ENCODE results near the gene UBL5.
A peak's percentile ranks its signal among the peaks of the same experiment; 100 is the strongest.

The UBL5 gene

GRCh38 chr19:9834307-9834725, 6.6 kb downstream of the UBL5 start:
- H3K9ac ChIP-seq (ENCODE audit: low read length), result peak overlapping the region; percentile 36
- no peak overlapping the region for H2AK5ac ChIP-seq (ENCODE audit: low read length)
- no peak overlapping the region for H3K18ac ChIP-seq (ENCODE audit: low read length)
- no peaks in the 10 kb centered on the region for H3K27me3 ChIP-seq (ENCODE audit: insufficient read depth, low read length, poor library complexity)
- no peak overlapping the region for H3K4me3 ChIP-seq (ENCODE audit: low read length)
- no peak overlapping the region for H2BK5ac ChIP-seq (ENCODE audit: low read length)
- H3K79me1 ChIP-seq (ENCODE audit: low read length), result peaks cover 15% of the 10 kb centered on the region
- H4K8ac ChIP-seq (ENCODE audit: low read depth, low read length), result no peak overlapping the region
- H3K4me1 ChIP-seq (ENCODE audit: control insufficient read depth, low read depth, low read length), result no peaks in the 10 kb centered on the region
- peaks cover 15% of the 10 kb centered on the region for H3K79me2 ChIP-seq (ENCODE audit: control insufficient read depth, insufficient read depth, low read length)
- H3K36me3 ChIP-seq (ENCODE audit: control insufficient read depth, insufficient read depth, low read length), result peaks cover 5% of the 10 kb centered on the region
- H2BK15ac ChIP-seq (replicated peaks; ENCODE audit: low read depth), result no peak overlapping the region
- H3K4me2 ChIP-seq (ENCODE audit: low read length), result peak overlapping the region; percentile 50
- no peak overlapping the region for H3K23ac ChIP-seq (ENCODE audit: low read length)
- H4K5ac ChIP-seq (ENCODE audit: low read length), result no peak overlapping the region
- no CpG with 5 or more reads among the region's 6 CpGs for WGBS (ENCODE audit: extremely low coverage, insufficient coverage, low lambda C conversion rate)
- peak overlapping the region; percentile 79 for H3K56ac ChIP-seq (ENCODE audit: low read length)
- DNase-seq, result no peak
- H3K4ac ChIP-seq (ENCODE audit: low read depth, low read length), result no peak overlapping the region
- no peak overlapping the region for H2BK120ac ChIP-seq (ENCODE audit: low read depth, low read length)
- H3K27ac ChIP-seq (ENCODE audit: low read depth, low read length), result no peak overlapping the region

- no peak within 1 kb of the TSS for H4K5ac ChIP-seq (ENCODE audit: low read length)
Measured at GRCh38 chr19:9834726-9835506, 7.2 kb downstream of the UBL5 start, which contains the start of gene PIN1. Gene PIN1, plus strand, starts transcription at chr19:9835318. Its CDS starts 27 bp downstream, at chr19:9835345.

GRCh38 chr19:9835507-9835949, 7.8 kb downstream of the UBL5 start:
- peak overlapping the region; percentile 89 for H3K18ac ChIP-seq (ENCODE audit: low read length)
- H2BK5ac ChIP-seq (ENCODE audit: low read length), result no peak overlapping the region
- H3K4me1 ChIP-seq (ENCODE audit: control insufficient read depth, low read depth, low read length), result no peaks in the 10 kb centered on the region
- H3K27me3 ChIP-seq (ENCODE audit: insufficient read depth, low read length, poor library complexity), result no peaks in the 10 kb centered on the region
- peak overlapping the region; percentile 74 for H3K4ac ChIP-seq (ENCODE audit: low read depth, low read length)
- no peak overlapping the region for H4K5ac ChIP-seq (ENCODE audit: low read length)
- peak overlapping the region; percentile 84 for H3K9ac ChIP-seq (ENCODE audit: low read length)
- no peak overlapping the region for H2AK5ac ChIP-seq (ENCODE audit: low read length)
- peak overlapping the region; percentile 92 for H3K4me3 ChIP-seq (ENCODE audit: low read length)
- WGBS (ENCODE audit: extremely low coverage, insufficient coverage, low lambda C conversion rate), result no CpG with 5 or more reads among the region's 28 CpGs
- no peak overlapping the region for H3K27ac ChIP-seq (ENCODE audit: low read depth, low read length)
- peak overlapping the region; percentile 77 for H4K8ac ChIP-seq (ENCODE audit: low read depth, low read length)
- peak overlapping the region; percentile 89 for H3K56ac ChIP-seq (ENCODE audit: low read length)
- peaks cover 1% of the 10 kb centered on the region for H3K36me3 ChIP-seq (ENCODE audit: control insufficient read depth, insufficient read depth, low read length)
- H3K79me1 ChIP-seq (ENCODE audit: low read length), result peaks cover 10% of the 10 kb centered on the region
- H3K23ac ChIP-seq (ENCODE audit: low read length), result no peak overlapping the region
- H3K79me2 ChIP-seq (ENCODE audit: control insufficient read depth, insufficient read depth, low read length), result peaks cover 9% of the 10 kb centered on the region
- DNase-seq, result no peak
- no peak overlapping the region for H2BK120ac ChIP-seq (ENCODE audit: low read depth, low read length)
- H3K4me2 ChIP-seq (ENCODE audit: low read length), result peak overlapping the region; percentile 92
- H2BK15ac ChIP-seq (replicated peaks; ENCODE audit: low read depth), result no peak overlapping the region

More at GRCh38 chr19:9834726-9835506, 7.2 kb downstream of the UBL5 start, which contains the start of gene PIN1:
- Histone ChIP-seq H3K23ac (ENCODE audit: low read length) (no peak within 1 kb of the TSS), H3K56ac (ENCODE audit: low read length) (peak within 1 kb of the TSS; percentile 89), H3K79me1 (ENCODE audit: low read length) (peaks cover 14% of the 10 kb centered on the region), H3K79me2 (ENCODE audit: control insufficient read depth, insufficient read depth, low read length) (peaks cover 12% of the 10 kb centered on the region), H3K18ac (ENCODE audit: low read length) (peak within 1 kb of the TSS; percentile 89), H3K36me3 (ENCODE audit: control insufficient read depth, insufficient read depth, low read length) (peaks cover 5% of the 10 kb centered on the region), H2AK5ac (ENCODE audit: low read length) (no peak within 1 kb of the TSS), H3K9ac (ENCODE audit: low read length) (peak within 1 kb of the TSS; percentile 84), H3K27me3 (ENCODE audit: insufficient read depth, low read length, poor library complexity) (no peaks in the 10 kb centered on the region), H3K4ac (ENCODE audit: low read depth, low read length) (peak within 1 kb of the TSS; percentile 74), H4K8ac (ENCODE audit: low read depth, low read length) (peak within 1 kb of the TSS; percentile 77), H3K4me3 (ENCODE audit: low read length) (peak within 1 kb of the TSS; percentile 92), H2BK120ac (ENCODE audit: low read depth, low read length) (no peak within 1 kb of the TSS), H3K4me2 (ENCODE audit: low read length) (peak within 1 kb of the TSS; percentile 92), H3K4me1 (ENCODE audit: control insufficient read depth, low read depth, low read length) (no peaks in the 10 kb centered on the region), H2BK5ac (ENCODE audit: low read length) (no peak within 1 kb of the TSS), H3K27ac (ENCODE audit: low read depth, low read length) (no peak within 1 kb of the TSS), H2BK15ac (replicated peaks; ENCODE audit: low read depth) (no peak within 1 kb of the TSS)
- no CpG with 5 or more reads among the region's 73 CpGs for WGBS (ENCODE audit: extremely low coverage, insufficient coverage, low lambda C conversion rate)
- peak; percentile 99 for DNase-seq

GRCh38 chr19:9836021-9836420, 8.3 kb downstream of the UBL5 start:
- H3K27ac ChIP-seq (ENCODE audit: low read depth, low read length), result no peak overlapping the region
- no peaks in the 10 kb centered on the region for H3K4me1 ChIP-seq (ENCODE audit: control insufficient read depth, low read depth, low read length)
- H3K9ac ChIP-seq (ENCODE audit: low read length), result peak overlapping the region; percentile 84
- no peak overlapping the region for H4K8ac ChIP-seq (ENCODE audit: low read depth, low read length)
- no peak overlapping the region for H2AK5ac ChIP-seq (ENCODE audit: low read length)
- H3K79me2 ChIP-seq (ENCODE audit: control insufficient read depth, insufficient read depth, low read length), result peaks cover 9% of the 10 kb centered on the region
- no CpG with 5 or more reads among the region's 5 CpGs for WGBS (ENCODE audit: extremely low coverage, insufficient coverage, low lambda C conversion rate)
- no peak for DNase-seq
- no peak overlapping the region for H4K5ac ChIP-seq (ENCODE audit: low read length)
- peak overlapping the region; percentile 92 for H3K4me2 ChIP-seq (ENCODE audit: low read length)
- no peak overlapping the region for H2BK5ac ChIP-seq (ENCODE audit: low read length)
- peak overlapping the region; percentile 92 for H3K4me3 ChIP-seq (ENCODE audit: low read length)
- peak overlapping the region; percentile 89 for H3K56ac ChIP-seq (ENCODE audit: low read length)
- H3K36me3 ChIP-seq (ENCODE audit: control insufficient read depth, insufficient read depth, low read length), result peaks cover 3% of the 10 kb centered on the region
- H3K23ac ChIP-seq (ENCODE audit: low read length), result no peak overlapping the region
- peaks cover 10% of the 10 kb centered on the region for H3K79me1 ChIP-seq (ENCODE audit: low read length)
- H3K27me3 ChIP-seq (ENCODE audit: insufficient read depth, low read length, poor library complexity), result no peaks in the 10 kb centered on the region
- no peak overlapping the region for H2BK120ac ChIP-seq (ENCODE audit: low read depth, low read length)
- no peak overlapping the region for H2BK15ac ChIP-seq (replicated peaks; ENCODE audit: low read depth)
- no peak overlapping the region for H3K4ac ChIP-seq (ENCODE audit: low read depth, low read length)
- no peak overlapping the region for H3K18ac ChIP-seq (ENCODE audit: low read length)

- H3K79me2 ChIP-seq (ENCODE audit: control insufficient read depth, insufficient read depth, low read length), result peaks cover 9% of the 10 kb centered on the region
- no peak overlapping the region for H3K27ac ChIP-seq (ENCODE audit: low read depth, low read length)
- H3K27me3 ChIP-seq (ENCODE audit: insufficient read depth, low read length, poor library complexity), result no peaks in the 10 kb centered on the region
- peaks cover 10% of the 10 kb centered on the region for H3K79me1 ChIP-seq (ENCODE audit: low read length)
- H2BK120ac ChIP-seq (ENCODE audit: low read depth, low read length), result no peak overlapping the region
- H3K9ac ChIP-seq (ENCODE audit: low read length), result no peak overlapping the region
- H3K4me2 ChIP-seq (ENCODE audit: low read length), result no peak overlapping the region
- no peak overlapping the region for H4K5ac ChIP-seq (ENCODE audit: low read length)
- H2BK15ac ChIP-seq (replicated peaks; ENCODE audit: low read depth), result no peak overlapping the region
- H3K4me3 ChIP-seq (ENCODE audit: low read length), result no peak overlapping the region
- no peak for DNase-seq
- WGBS (ENCODE audit: extremely low coverage, insufficient coverage, low lambda C conversion rate), result no CpG with 5 or more reads among the region's 15 CpGs
- H3K23ac ChIP-seq (ENCODE audit: low read length), result no peak overlapping the region
- no peak overlapping the region for H4K8ac ChIP-seq (ENCODE audit: low read depth, low read length)
- H2BK5ac ChIP-seq (ENCODE audit: low read length), result no peak overlapping the region
- no peak overlapping the region for H2AK5ac ChIP-seq (ENCODE audit: low read length)
- no peak overlapping the region for H3K4ac ChIP-seq (ENCODE audit: low read depth, low read length)
- no peak overlapping the region for H3K56ac ChIP-seq (ENCODE audit: low read length)
- no peaks in the 10 kb centered on the region for H3K4me1 ChIP-seq (ENCODE audit: control insufficient read depth, low read depth, low read length)
- peaks cover 6% of the 10 kb centered on the region for H3K36me3 ChIP-seq (ENCODE audit: control insufficient read depth, insufficient read depth, low read length)
- no peak overlapping the region for H3K18ac ChIP-seq (ENCODE audit: low read length)
Measured at GRCh38 chr19:9838324-9838723, 10.6 kb downstream of the UBL5 start.

Data from mesendoderm (in vitro differentiated cells).